GM12892 (cell line): Measurements from ENCODE around the gene CCL27.

ENCODE experiments used
- POLR2A ChIP-seq: IDR thresholded peaks from 2 replicates; pipeline ENCODE4 v1.6.1; 2011; ENCODE audit warnings: low read depth, low read length, control low read depth
- POLR2AphosphoS5 ChIP-seq: IDR thresholded peaks from 2 replicates; pipeline ENCODE4 v1.6.1; 2011; ENCODE audit warnings: low read depth, low read length, control low read depth

- no peak for TF ChIP-seq POLR2A
- no peak for TF ChIP-seq POLR2AphosphoS5
Observed at GRCh38 chr9:34688329-34689115, 26.1 kb upstream of the CCL27 start.
